ENCODE measurements around the gene SORL1-AS1.
A peak's percentile ranks its signal among the peaks of the same experiment; 100 is the strongest.
"Not testable (repeated sequence)": the region's sequence is repeated elsewhere in the genome, so short reads cannot be mapped to it uniquely, and the experiment has no call there.

The SORL1-AS1 gene

DNA sequence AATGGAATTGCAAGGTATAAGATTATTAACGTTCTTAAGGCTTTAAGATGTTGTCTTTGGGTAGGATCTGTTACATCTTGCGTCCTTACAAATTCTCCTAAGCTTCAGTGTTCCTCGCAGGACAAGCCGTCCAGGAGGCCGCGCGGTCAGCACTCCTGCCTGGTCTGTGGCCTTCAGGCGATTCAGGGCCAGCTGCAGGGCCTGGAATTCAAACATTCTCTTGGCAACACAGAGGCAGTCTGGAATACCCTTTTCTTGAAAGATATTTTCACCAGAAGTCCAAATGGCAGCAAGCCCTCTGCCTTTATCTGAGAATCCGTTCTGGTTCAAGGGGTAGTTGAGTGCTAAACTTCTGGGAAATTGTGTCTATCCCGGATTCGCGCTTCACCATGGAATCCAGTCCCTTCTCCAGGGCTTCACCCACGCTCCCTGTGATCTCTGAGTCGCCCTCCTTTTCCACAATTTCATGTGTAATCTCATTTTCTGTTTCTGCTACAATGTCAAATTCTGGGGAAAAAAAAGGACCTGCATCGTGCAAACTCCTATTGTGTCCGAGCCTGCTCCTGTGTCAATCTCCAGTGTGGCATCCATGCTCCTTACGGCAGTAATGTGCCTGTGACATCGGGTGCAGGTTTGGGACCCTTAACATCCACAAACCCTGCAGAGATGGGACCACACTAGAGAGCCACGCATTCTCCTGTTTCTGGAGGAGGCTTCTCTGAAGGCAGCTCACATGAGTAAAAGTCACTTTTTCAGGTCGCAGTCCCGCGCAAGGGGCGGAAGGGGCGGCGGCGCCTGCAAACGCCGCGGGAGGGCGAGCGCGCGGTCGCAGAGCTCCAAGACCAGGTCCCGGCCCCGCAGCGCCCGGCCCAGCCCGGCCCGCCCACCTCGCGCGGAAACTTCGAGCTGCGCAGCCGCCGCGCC lies 26.0 kb downstream of the SORL1-AS1 start:
- peak; percentile 31 for DNase-seq

DNA sequence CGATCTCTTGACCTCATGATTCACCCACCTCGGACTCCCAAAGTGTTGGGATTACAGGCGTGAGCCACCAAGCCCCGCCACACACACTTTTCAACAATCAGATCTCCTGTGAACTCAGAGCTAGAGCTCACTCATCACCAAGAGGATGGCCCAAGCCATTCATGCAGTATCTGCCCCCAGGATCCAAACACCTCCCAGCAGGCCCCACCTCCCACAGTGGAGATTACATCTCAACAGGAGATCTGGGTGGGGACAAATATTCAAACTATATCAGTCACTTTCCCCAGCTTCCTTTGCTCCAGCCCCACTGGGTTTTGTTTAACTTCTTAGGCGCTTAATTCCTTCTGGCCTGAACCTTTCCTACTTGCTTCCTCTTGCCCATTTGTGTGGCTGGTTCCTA lies 26.9 kb downstream of the SORL1-AS1 start:
- no peak for DNase-seq

DNA sequence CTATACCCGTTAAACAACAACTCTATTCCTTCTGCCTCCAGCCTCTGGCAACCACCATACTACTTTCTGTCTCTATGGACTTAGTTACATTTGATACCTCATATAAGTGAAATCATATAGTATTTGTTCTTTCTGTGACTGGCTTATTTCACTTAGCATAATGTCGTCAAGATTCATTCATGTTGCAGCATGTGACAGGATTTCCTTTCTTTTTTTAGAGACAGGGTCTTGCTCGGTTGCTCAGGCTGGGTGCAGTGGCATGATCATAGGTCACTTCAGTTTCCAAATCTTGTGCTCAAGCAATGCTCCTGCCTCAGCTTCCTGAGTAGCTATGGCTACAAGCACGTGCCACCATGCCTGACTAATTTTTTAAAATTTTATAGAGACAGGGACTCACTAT lies 30.1 kb downstream of the SORL1-AS1 start:
- DNase-seq = peak; percentile 62

DNA sequence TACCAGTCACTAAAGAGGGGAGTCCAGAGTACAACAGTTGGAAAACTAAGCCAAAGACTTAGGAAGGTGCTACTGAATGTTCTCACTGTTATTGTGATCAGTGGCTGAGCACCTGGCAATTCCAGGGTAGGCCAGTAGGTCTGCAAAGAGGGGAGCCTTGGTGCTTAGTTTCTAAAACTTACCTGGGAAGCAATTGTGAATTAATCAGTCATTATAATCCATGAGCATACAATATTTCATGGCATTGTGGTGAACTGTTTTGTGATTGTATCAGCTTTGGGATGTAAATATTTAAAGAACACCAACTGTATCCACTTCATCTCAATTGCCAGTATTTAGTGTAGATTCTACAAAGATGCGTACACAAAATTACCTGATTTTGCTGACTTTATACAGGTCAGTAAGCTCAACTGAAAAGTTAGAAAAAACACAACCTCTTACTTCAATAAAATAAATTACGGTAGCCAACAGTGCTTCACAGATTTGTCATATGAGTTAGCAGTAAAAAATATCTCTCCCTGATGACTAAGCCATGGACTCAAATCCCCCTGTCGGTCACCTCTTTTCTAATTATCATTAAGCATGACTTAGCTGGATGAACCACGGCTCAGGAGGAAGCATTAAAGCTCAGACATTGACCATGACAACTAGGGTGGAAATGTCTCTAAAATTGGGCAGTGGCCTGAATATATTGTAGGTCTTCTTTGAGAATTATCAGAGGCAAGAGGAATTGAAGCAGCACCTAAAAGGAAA lies 31.4 kb downstream of the SORL1-AS1 start:
- peak; percentile 70 for DNase-seq

DNA sequence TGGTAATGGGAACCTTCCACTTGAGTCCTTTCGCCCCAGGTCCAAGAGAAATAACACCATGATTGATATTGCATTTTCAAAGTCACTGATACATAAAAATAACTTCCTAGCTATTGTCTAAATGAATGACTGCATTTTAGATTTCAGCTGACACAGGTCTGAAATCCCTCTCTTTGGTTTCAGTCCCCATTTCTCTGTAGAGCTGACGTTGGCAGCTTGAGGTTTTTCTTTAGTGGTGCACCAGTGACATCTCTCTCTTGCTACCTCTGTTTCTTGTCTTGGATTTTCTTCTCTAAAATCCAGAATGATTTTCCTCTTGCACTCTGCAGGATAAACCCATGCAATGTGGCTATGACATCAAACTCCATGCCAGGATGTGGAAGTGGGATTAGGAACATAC lies 32.4 kb downstream of the SORL1-AS1 start:
- DNase-seq = no peak

DNA sequence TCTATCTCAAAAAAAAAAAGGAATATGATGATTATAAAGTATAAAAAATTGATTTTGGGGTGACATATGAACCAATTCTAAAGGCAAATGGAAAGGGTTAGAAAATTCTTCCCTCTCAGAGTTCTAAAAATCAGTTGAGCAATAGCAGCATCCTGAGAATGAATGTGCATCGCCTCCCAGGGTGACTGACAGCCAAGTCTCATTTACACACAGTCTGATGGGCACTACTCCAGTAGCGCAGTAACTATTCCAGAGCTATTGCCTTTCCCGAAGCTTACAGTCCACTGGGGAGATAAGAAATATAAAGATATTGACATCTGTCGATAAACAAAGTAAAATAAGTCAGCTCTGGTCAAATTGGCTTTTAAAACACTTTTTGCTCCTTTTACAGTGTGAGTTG lies 32.9 kb downstream of the SORL1-AS1 start:
- DNase-seq = no peak

DNA sequence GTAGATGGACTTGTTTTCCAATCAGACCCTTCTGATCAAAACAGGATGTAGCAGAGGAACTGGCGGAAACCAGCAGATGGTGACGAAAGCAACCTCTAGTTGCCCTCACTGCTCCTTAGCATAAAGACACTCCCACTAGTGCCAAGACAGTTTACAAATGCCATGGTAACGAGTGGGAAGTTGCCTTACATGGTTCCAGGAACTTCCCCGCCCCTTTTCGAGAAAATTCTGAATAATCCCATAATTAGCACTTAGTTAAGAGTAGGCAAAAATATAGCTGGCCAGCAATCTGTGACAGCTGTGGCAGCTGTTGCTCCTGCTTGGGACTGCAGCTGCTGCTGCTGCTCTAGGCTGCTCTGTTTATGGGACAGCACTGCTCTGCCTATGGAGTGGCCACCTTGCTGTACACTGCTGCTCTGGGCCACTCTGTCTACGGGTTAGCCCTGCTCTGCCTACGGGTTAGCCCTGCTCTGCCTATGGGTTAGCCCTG lies 34.1 kb downstream of the SORL1-AS1 start:
- DNase-seq = peak; percentile 93

DNA sequence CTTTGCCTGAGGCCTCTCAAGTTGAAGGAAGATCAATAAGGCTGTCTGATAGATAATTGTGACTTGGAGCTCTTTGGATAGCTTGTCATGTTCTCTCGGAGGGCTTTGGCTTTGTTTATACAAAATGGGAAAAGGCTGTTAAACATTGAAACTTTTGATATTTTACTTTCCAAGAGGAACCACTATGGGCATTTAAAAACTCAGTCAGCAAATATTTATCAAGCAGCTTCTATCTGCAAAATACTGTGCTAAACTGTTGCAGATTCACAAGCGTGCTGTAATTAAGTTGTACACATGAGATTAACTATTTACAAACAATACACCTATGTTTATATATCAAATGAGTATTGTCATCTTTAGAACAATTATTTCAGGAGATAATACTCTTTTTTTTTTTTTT lies 35.2 kb downstream of the SORL1-AS1 start:
- no peak for DNase-seq

DNA sequence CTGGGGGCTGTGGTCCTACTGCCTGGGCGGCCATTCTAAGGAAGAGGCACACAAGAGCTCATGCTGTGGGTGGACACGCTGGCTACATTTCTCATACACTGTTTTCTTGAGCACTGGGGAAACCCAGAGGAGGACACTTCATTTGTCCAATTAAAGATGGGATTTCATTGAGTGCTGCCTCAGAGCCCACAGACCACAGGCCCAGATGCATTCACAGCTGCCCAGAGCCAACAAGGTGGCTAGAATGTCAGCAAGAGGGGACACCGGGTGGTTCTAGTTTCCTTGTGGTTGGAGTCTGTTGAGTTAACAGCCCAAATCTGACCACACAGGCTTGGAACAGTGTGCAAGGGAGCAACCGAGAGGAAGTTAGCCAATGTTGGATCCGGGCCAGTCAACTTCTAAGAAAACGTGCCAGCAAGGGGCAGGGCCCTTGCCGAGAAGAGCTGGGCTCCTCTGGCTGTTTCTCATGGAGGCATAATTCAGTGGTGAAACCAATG lies 35.7 kb downstream of the SORL1-AS1 start:
- DNase-seq = peak; percentile 90

DNA sequence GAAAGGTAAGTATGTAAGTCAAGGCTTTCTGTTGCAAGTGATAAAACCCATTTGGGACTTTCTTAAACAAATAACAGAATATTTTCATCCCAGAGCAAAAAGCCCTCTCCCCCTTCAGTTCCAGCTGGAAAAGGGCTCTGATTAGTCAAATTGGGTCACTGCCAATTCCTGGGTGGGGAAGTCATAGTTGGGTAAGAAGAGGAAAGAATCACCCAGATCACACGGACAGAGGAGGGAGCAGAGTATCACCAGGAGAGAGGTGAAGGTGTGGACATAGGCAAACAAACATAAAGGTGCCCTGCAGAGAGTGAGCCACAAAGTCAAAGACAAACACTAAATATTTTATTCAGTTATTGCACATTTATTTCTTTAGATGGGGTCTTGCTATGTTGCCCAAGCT lies 36.9 kb downstream of the SORL1-AS1 start:
- peak; percentile 55 for DNase-seq

DNA sequence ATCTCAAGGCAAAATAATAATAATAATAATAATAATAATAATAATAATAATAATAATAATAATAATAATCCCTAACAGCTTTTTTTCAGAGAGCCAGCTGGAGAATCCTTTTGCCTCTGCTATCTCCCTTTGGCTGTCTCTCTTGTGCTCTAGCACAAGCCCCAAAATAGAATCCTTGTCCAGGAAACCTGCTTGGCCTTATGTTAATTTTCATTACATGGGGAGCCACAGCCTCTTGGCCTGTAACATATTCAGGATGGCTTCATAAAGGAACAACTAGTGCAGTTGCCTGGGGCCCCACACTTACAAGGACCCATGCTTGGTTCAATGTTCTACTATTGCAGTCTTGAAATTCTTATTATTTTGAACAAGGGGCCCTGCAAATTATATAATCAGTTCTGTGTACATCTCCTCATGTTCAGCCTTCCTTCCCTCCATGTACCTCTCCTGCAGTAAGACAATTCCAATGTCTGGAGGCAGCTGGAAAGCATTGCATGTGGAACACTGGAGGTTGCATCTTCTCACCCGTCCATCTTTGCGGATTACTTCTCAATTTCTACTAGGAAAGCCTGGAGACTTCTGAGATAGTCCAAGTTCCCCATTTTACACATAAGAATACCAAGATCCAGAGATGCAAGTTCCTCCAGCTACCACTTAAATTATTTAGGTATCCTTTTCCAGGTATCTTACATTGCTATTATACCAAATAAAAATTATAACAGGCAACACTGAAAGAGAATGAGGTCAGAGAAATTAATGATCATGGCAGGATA lies 38.4 kb downstream of the SORL1-AS1 start:
- DNase-seq = peak; percentile 43

DNA sequence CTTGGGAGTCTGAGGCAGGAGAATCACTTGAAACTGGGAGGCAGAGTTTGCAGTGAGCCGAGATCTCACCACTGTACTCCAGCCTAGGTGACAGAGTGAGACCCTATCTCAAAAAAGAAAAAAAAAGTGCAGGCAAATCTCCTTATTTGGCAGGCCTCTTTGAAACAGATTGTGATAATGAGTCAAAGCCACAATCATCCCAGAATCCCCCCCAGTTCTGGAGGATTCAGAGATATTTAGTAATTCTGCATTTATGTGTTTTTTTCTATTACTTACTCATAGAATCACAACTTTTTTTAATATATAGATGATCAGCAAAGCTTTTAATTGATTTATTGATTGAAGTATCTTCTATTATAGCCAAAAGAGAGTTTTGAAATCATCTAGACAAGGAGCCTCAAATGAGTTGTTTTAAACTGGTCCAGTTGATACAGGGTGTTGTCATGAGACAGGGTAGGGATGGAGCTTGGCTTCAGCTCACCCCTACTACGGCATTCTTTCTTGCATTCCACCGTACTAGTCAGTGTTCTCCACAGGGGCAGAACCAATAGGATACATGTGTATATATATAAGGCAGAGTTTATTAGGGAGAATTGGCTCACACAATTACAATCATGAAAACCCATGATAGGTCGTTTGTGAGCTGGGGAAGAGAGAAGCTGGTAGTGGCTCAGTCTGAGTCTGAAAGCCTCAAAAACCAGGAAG lies 39.9 kb downstream of the SORL1-AS1 start:
- no peak for DNase-seq

DNA sequence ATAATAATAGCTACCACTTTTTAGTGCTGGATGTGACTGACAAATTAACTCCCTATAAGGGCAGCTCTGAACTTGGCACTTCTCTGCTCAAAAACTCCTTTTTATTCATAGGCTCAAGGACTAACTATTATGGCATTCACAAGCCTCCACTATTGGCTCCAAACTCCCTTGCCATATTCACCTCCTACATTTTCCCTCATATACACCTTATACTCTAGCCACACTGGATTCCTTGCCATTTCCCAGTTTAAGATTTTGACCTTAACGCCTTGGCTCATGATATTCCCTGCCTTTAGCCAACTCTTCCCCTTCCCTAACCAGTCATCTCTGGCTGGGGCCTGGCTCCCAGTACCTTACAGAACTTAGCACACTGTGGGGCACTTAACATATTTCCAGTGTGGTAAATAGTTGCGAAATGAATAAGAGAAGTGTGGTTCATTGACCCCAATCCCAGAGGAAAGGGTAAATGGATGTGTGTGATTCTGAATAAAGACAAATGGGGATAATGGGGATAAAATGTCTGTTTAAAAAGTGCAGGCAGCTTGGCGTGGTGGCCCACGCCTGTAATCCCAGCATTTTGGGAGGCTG lies 40.7 kb downstream of the SORL1-AS1 start:
- no peak for DNase-seq

DNA sequence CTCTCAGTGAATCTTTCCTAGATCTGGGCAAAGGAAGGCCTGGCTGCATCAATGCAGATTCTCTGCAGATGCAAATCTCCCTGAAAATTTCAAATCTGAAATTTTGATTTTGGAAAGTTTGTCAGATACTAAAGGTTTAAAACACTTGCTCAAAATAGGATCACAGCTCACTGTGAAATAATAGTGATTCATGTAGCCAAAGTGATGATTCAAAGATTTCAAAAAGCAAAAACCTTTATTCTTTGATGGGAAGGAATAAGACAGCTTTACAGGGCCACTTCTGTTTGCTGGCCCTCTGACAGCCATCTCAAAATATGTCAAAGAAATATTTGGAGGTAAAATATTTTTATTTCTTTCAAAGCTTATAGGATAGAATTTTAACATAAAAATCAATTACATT lies 41.4 kb downstream of the SORL1-AS1 start:
- DNase-seq = not testable (repeated sequence)

DNA sequence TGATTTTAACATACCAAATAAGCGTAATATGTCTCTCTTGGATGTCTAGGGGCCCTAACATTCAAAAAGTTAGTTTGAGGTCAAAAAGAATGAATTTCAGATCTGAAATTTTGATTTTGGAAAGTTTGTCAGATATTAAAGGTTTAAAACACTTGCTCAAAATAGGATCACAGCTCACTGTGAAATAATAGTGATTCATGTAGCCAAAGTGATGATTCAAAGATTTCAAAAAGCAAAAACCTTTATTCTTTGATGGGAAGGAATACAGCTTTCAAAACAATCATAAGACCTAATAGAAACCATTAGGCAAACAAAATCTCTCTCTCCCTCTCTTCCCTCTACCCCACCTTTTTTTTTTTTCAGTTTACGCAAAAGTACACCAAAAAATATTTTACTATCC lies 42.7 kb downstream of the SORL1-AS1 start:
- DNase-seq = not testable (repeated sequence)

DNA sequence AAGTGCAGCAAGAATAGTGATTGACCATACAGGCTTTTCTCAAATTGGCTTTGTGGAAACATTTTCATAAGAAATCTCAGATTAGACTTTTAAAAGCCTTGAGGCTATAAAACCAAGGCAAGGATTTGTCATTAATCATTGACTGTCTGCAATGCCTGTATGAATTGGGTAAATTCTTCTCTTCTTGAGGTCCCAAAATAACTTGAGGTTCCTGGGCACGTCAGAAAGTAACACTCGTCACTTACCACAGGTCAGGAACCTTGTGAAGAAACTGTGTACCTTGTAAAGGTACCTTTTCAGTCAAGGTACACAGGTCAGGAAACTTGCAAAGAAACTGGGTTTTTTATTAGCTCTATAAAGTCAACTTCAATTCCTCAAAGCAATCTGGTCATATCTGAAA lies 43.9 kb downstream of the SORL1-AS1 start:
- no peak for DNase-seq

DNA sequence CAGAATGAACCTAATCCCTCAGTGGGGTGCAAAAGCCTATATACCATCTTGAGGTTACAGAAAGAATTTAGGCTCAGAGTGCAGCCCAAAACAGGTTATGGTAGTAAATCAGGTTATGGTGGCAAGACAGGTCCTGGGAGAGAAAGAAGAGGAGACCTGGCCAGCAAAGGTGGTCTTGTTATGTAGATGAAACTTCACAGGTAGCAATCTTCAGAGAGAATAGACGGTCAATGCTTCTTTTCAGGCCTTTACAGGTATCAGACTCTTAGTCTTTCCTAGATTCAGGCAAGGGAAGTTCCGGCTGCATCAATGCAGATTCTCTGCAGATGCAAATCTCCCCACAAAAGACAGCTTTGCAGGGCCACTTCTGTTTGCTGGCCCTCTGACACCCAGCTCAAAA lies 46.5 kb downstream of the SORL1-AS1 start:
- DNase-seq = no peak

DNA sequence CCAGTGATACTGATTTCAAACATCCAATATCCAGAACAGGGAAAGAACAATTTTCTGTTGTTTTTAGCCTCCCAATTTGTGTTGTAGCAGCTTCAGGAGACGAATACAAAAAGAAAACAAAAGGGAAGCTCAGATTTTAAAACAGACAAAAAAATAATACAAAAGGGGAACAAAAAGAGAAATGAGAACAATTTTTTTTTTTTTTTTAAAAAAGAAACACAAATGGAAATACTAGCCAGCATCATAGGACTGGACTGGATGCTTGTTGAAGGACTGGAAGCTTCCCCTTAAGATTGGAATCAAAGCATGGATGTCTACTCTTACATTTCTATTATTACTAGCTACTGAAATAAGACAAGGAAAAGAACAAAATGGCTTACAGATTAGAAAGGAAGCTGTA lies 47.1 kb downstream of the SORL1-AS1 start:
- DNase-seq = peak; percentile 57

DNA sequence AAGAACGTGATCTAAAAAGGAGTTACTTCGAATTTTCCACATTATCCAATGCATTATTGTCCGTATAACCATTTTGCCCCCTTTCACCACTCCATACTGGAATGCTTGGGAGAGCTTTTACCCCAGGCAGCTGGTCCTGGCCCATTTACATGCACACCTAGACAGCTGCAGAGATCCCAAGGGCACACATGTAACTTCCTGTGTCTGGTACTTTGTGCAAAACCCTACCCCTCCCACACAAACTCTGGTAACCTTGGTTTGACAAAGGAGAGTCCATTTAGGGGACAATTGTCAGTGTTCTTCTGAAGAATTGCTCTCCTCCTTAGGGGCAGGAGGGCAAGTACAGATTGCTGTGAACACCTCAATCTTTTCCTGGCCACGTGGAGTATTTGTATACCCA lies 58.0 kb downstream of the SORL1-AS1 start:
- no peak for DNase-seq

DNA sequence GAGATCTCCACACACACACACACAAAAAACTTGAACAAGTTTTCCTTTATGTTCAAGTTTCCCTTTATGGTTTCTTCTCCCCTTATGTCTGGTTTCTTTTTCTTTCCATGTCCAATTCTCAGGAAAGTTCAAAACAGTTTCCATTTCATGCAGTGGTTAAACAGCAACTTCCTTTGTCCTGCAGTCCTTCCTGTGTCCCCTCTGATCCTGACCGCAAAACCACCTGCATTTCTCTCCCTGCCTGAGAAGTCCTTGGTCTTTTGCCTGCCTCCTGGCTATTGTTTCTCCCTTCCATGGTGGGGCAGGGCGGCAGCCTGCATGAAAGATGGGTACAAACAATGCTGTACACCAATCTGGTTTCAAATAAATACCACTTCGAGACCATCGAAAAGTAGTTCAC lies 58.9 kb downstream of the SORL1-AS1 start:
- DNase-seq = no peak

DNA sequence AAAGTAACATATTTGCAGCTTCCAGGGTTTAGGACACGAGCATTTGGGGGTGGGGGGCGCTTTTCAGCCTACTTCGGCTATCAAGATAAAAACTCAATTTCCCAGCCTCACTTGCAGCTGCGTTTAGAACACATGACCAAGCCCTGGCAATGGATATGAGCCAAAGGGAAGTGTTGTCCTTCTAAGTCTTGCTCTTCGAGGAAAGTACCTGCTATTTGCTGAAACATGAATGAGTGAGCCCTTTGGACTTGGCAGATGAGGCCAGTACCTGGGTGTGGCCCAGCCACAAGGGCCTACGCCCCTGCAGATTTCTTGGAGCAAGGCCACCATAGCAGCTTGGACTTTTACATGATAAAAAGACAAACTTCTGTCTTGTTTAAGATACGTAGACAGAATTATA lies 60.9 kb downstream of the SORL1-AS1 start:
- DNase-seq = no peak

DNA sequence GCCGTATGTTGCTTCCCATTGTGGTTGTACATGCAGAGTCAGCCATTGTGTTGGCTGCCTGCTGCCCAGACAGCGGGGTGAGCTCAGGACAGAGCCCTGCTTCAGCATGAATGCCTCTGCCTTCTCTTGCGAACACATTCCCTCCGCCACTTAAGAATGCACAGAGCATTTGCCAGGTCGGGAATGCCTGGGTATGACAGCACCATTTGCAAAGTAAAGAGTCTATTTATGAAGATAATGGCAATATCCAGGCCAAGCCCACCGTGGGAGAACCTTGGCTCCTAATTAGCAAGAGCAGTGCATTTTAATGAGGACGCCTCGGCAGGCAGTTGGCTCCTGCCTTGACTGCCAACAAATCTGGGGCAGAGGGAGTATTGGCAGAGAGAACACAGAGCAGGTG lies 63.1 kb downstream of the SORL1-AS1 start:
- no peak for DNase-seq
